Right renal pelvis (tissue), 4 donors: ENCODE measurements around the gene FARP2. TPM values are rescaled to one million over a fixed set of nuclear protein-coding genes. Genes with fewer than 3 reads are reported as not detected.
A peak's percentile ranks its signal among the peaks of the same experiment; 100 is the strongest.

Experiments
- DNase-seq, 4 donors: peaks; one replicate each; pipeline ENCODE4 v3.0.0-alpha.2; 2013; ENCODE audit warnings: low read depth in 4 of 4, low spot score in 3 of 4, missing footprints in 1 of 4
- polyA plus RNA-seq, 4 donors: library from polyadenylated mRNA; unstranded; fragments of 120-200 nt; gene quantifications; one replicate each; pipeline ENCODE4 v1.2.1, GENCODE V29; 2013; ENCODE audit not compliant: insufficient read length in 4 of 4

FARP2 gene
- polyA plus RNA-seq, 4 donors: 52.9 to 58.1 (median 54.9) TPM

GRCh38 chr2:241324775-241325174, 31.3 kb upstream of the FARP2 start:
- no peak for DNase-seq

- no peak for DNase-seq
These were observed 30.8 kb upstream of the FARP2 start for GRCh38 chr2:241325257-241325656.

GRCh38 chr2:241329669-241330615, 26.1 kb upstream of the FARP2 start:
- no peak for DNase-seq

GRCh38 chr2:241330616-241330981, 25.5 kb upstream of the FARP2 start:
- DNase-seq: no peak

- DNase-seq: no peak
These were observed 21.3 kb upstream of the FARP2 start for GRCh38 chr2:241334813-241335212.

DNA sequence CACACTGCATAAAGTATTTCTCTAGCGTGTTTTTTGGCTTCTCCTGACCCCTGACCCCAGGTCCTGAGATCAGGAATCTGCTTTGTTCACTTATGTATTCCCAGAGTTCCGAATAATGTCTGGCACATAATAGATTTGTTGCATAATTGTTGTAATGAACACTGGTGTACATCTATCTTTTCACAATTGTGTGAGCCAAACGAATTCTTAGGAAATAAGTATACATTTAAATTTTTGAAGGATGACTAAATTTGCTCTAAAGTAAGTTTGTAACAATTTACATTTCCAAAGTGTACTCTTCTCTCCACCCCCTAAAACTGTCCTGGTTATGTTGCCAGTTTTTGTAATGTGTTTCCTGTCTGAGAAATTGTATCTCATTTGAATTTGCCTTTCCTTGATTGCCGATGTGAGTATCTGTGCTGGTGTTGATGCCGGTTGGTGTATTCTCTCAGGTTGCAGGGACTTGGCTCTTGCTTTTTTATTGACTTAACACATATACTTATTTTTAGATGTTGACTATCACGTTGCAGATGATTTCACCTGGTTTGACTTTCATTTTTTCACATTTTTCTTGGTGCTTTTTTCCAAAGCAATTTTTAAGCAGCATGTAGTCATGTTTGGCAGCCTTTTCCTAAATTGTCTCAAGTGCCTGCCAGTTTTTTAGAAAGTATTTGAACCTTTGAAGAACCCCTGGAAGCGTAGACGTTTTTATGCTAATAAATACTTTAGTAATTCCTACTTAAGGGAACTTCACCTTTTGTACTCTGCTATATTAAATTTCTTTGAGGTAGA, 16.1 kb upstream of the FARP2 start:
- DNase-seq: no peak

GRCh38 chr2:241340631-241341163, 15.4 kb upstream of the FARP2 start:
- no peak for DNase-seq

- no peak for DNase-seq
These were observed 11.0 kb upstream of the FARP2 start for GRCh38 chr2:241344925-241345651.

DNA sequence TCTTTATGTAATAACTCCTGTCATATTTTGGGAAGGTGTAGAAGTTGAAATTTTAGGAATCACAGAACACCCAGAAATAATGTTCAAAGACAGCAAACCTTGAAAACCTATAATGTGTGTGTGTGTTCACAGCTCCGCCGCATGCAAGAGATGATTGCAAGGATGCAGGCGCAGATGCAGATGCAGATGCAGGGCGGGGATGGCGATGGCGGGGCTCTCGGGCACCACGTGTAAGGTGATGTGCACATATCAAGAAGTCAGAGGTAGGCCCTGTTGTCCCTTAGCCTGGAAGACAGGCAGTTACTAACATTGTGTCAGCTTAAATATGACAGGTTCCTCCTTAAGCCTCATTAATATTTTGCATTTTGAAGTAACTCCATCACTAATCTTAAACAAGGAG, 6.1 kb upstream of the FARP2 start:
- DNase-seq: no peak

GRCh38 chr2:241350530-241350877, 5.6 kb upstream of the FARP2 start:
- no peak for DNase-seq

- DNase-seq: no peak
These were observed 5.0 kb upstream of the FARP2 start for GRCh38 chr2:241350878-241351639.

- DNase-seq: no peak
These were observed 4.4 kb upstream of the FARP2 start for GRCh38 chr2:241351640-241352031.

DNA sequence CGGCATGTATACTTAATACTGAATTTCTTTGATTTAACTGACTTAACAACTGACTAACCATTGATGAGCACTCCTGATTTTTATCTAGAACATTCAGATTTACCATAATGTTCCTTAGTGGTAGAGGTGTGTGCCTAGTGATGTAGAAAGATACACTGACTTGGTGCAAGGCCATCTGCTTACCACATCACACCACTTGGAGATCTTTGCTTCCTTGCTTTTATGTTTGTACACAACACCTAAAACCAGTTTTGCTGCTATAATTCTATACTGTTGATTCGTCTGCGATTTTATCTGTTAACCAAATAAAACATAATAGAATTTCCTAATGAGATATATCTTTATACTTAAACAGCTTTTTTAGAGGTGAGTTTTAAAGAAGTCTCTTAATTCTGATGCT, 3.9 kb upstream of the FARP2 start:
- no peak for DNase-seq

- peak in 1 of 4 donors; percentile 54 for DNase-seq
These were observed 1.1 kb upstream of the FARP2 start for GRCh38 chr2:241354668-241355658.

DNA sequence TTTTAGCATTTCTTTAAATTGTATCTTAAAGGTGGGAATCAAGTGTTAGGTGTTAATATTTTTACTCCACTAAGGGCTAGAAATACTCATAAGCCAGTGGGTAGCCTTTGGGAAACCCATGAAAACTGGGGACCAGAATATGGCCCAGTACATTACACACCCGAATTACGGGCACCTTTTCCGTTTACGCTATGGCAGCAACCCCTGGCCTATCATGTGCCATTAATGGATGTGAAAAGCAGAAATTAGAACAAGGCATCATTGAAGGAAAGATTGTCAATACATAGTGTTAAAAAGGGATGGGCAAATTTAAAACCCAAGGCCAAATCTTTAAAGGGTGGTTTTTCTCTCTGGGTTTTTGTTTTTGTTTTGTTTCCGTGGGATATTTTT, 781 bp downstream of the FARP2 start:
- DNase-seq: no peak

DNA sequence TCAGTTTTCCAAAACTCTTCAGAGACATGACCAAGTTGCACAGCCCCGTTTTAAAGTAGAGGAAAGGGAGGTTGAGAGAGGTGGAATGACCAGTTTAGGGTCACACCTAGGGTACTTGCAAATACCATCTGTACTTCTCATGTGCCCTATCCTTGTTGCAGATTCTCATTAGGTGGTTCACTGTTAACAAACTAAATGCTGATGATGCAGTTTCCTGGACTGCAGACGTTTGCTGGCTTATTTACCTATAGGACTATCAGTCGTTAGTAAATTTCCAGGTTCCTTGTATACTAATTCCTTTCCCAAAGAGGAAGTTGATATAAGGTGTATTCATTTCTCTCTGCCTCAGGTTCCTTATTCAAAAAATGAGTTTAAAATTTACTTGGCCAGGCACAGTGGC, 1.4 kb downstream of the FARP2 start:
- no peak for DNase-seq

GRCh38 chr2:241358470-241358869, 2.4 kb downstream of the FARP2 start:
- no peak for DNase-seq

DNA sequence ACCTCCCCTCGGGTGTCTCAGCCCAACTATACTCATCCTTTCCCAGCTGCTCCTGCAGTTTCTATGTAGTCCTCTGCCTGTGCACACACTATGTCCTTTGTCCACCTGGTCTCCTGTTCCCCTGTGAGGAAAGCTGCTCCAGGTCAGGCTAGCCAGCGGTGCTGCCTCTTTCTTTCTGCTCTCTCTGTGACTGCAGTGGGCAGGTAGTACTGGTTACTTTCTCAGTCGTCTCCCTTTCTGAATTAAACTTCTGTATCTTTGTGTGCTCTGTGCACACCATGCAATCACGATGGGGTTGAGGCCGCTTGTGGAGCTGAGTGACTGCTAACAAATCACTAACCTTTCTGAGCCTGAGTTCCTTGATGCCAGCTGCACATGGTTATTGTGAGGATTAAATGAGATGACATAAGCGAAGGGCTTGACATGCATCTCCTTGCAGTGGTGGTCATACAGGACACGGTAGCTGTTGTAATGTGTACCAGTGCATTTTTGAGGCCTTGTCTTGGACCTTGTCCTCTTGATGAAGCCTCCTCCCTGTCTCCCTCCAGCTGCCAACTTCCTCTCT, 3.5 kb downstream of the FARP2 start:
- no peak for DNase-seq

DNA sequence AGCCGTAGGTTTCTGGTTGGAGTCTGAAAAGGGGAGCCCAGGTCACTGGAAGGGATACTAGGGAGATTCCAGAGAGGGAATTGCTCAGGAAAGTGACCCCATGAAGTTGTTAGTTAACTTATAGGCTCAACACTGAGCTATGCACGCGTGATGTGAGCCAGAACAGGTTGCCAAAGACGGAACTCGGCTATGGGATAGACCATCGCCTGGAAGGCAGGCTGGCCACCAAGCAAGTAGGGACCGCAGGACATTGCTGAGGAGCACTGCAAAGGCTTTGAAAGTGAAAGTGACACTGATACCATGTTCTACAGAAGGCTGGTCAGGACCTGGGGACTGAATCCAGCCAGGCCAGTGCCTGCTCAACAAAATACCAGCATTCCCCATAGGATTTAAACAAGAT, 7.3 kb downstream of the FARP2 start:
- DNase-seq: no peak
